ENCODE results near the gene FANCI. TPM values are rescaled to one million over a fixed set of nuclear protein-coding genes. Genes with fewer than 3 reads are reported as not detected.

Gene FANCI
- total RNA-seq, 4 donors from 2014 or later, result 1.0 to 40.4 (median 3.5) TPM

GRCh38 chr15:89197503-89197971 is 46.2 kb upstream of the FANCI start:
- TF ChIP-seq CTCF (IDR thresholded peaks at IDR 0.05) (no peak), POLR2A (IDR thresholded peaks at IDR 0.05) (no peak)
- no peak for DNase-seq
- H3K4me1 ChIP-seq, result no peaks in the 10 kb centered on the region
- no peaks in the 10 kb centered on the region for H3K36me3 ChIP-seq
- no peak overlapping the region for H3K4me3 ChIP-seq
- no peaks in the 10 kb centered on the region for H3K27me3 ChIP-seq
- intact Hi-C loops (cut with DNase I; ENCODE audit: low total_unique reads), result no loop called here
- no peaks in the 10 kb centered on the region for H3K9me3 ChIP-seq
- H3K27ac ChIP-seq, result no peak overlapping the region

- Histone ChIP-seq H3K9me3 (no peaks in the 10 kb centered on the region), H3K27ac (no peak overlapping the region), H3K4me3 (no peak overlapping the region), H3K4me1 (no peaks in the 10 kb centered on the region), H3K36me3 (no peaks in the 10 kb centered on the region), H3K27me3 (no peaks in the 10 kb centered on the region)
- intact Hi-C loops (cut with DNase I; ENCODE audit: low total_unique reads), result no loop called here
- no peak for TF ChIP-seq CTCF (IDR thresholded peaks at IDR 0.05)
- no peak for TF ChIP-seq POLR2A (IDR thresholded peaks at IDR 0.05)
- DNase-seq, result no peak
These were observed 45.6 kb upstream of the FANCI start for GRCh38 chr15:89198196-89198595.

GRCh38 chr15:89198934-89199333 is 44.8 kb upstream of the FANCI start:
- no peaks in the 10 kb centered on the region for H3K27me3 ChIP-seq
- H3K4me1 ChIP-seq, result no peaks in the 10 kb centered on the region
- no peaks in the 10 kb centered on the region for H3K36me3 ChIP-seq
- intact Hi-C loops (cut with DNase I; ENCODE audit: low total_unique reads), result no loop called here
- DNase-seq, result no peak
- TF ChIP-seq POLR2A (IDR thresholded peaks at IDR 0.05) (no peak), CTCF (IDR thresholded peaks at IDR 0.05) (no peak)
- H3K9me3 ChIP-seq, result no peaks in the 10 kb centered on the region
- no peak overlapping the region for H3K27ac ChIP-seq
- no peak overlapping the region for H3K4me3 ChIP-seq

- no peak for TF ChIP-seq POLR2A (IDR thresholded peaks at IDR 0.05)
- no peak for TF ChIP-seq CTCF (IDR thresholded peaks at IDR 0.05)
These were observed 44.0 kb upstream of the FANCI start for GRCh38 chr15:89199746-89200145.

GRCh38 chr15:89200182-89200581 is 43.6 kb upstream of the FANCI start:
- DNase-seq, result no peak
- no peaks in the 10 kb centered on the region for H3K36me3 ChIP-seq
- H3K4me1 ChIP-seq, result no peaks in the 10 kb centered on the region
- no peak overlapping the region for H3K27ac ChIP-seq
- H3K27me3 ChIP-seq, result no peaks in the 10 kb centered on the region
- no peak for TF ChIP-seq CTCF (IDR thresholded peaks at IDR 0.05)
- no peak for TF ChIP-seq POLR2A (IDR thresholded peaks at IDR 0.05)
- H3K9me3 ChIP-seq, result no peaks in the 10 kb centered on the region
- H3K4me3 ChIP-seq, result no peak overlapping the region
- intact Hi-C loops (cut with DNase I; ENCODE audit: low total_unique reads), result no loop called here

More at GRCh38 chr15:89199746-89200145, 44.0 kb upstream of the FANCI start:
- H3K4me1 ChIP-seq, result no peaks in the 10 kb centered on the region
- H3K4me3 ChIP-seq, result no peak overlapping the region
- H3K36me3 ChIP-seq, result no peaks in the 10 kb centered on the region
- intact Hi-C loops (cut with DNase I; ENCODE audit: low total_unique reads), result no loop called here
- no peaks in the 10 kb centered on the region for H3K27me3 ChIP-seq
- DNase-seq, result no peak
- H3K9me3 ChIP-seq, result no peaks in the 10 kb centered on the region
- H3K27ac ChIP-seq, result no peak overlapping the region

Measured in uterus (tissue), 4 donors.